PC-9 (cell line): ENCODE measurements around the gene NFKBIL1.

Source experiments
- EZH2 ChIP-seq: fragments of 200-600 bp; sonication (generic); IDR thresholded peaks from 2 replicates; pipeline ENCODE4 v1.8.0; 2017; ENCODE audit warnings: antibody characterized with exemption, low read depth
- TF ChIP-seq, protein P1 (sequence below): fragments of 200-600 bp; sonication (generic); conservative IDR thresholded peaks from 2 replicates; pipeline ENCODE4 v1.6.1; 2017; ENCODE audit warnings: mixed run types, antibody characterized with exemption, mild to moderate bottlenecking, moderate library complexity

- TF ChIP-seq, protein P1, sequence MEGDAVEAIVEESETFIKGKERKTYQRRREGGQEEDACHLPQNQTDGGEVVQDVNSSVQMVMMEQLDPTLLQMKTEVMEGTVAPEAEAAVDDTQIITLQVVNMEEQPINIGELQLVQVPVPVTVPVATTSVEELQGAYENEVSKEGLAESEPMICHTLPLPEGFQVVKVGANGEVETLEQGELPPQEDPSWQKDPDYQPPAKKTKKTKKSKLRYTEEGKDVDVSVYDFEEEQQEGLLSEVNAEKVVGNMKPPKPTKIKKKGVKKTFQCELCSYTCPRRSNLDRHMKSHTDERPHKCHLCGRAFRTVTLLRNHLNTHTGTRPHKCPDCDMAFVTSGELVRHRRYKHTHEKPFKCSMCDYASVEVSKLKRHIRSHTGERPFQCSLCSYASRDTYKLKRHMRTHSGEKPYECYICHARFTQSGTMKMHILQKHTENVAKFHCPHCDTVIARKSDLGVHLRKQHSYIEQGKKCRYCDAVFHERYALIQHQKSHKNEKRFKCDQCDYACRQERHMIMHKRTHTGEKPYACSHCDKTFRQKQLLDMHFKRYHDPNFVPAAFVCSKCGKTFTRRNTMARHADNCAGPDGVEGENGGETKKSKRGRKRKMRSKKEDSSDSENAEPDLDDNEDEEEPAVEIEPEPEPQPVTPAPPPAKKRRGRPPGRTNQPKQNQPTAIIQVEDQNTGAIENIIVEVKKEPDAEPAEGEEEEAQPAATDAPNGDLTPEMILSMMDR: no peak
- TF ChIP-seq EZH2: no peak
Measured at GRCh38 chr6:31540640-31541039, 6.8 kb upstream of the NFKBIL1 start.
